Measurements from ENCODE around the gene ORM1.

The ORM1 gene

DNA sequence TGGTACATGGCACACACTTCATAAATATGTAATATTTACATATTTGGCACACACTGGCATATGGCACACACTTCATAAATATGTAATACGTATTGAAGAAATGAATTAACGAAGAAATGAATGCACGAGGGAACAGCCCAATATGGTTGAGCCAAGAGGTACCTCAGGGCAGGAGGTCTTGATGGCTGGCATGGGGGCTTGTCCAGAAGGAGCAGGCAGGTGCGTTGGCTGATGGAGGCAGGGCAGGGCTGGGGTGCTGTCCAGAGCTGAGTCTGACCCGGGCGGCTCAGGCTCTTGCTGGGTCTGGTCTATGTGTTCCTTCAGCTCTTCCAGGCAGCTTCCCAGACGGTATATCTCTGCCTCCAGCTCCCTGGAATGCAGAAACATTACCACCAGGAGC, 38.6 kb downstream of the ORM1 start:
- Histone ChIP-seq H3K27me3 (ENCODE audit: insufficient read depth, low read length) (no peaks in the 10 kb centered on the region), H3K9ac (ENCODE audit: low read length) (no peak overlapping the region), H2AFZ (ENCODE audit: low read length) (no peak overlapping the region), H3K9me3 (ENCODE audit: low read length) (no peaks in the 10 kb centered on the region), H3K4me3 (ENCODE audit: low read depth, low read length, poor library complexity, severe bottlenecking) (no peak overlapping the region), H4K20me1 (ENCODE audit: insufficient read depth, low read length) (no peaks in the 10 kb centered on the region), H3K4me1 (ENCODE audit: insufficient read depth, low read length, severe bottlenecking) (peaks cover 21% of the 10 kb centered on the region), H3K9me2 (ENCODE audit: low read depth, low read length) (no peaks in the 10 kb centered on the region), H3K4me2 (ENCODE audit: low read length) (no peak overlapping the region), H3F3A (ENCODE audit: insufficient read depth, low read length) (peaks cover 3% of the 10 kb centered on the region; the same call in 1 of the 2 replicates), H3K36me3 (ENCODE audit: insufficient read depth, low read length) (peaks cover 91% of the 10 kb centered on the region), H3K79me2 (ENCODE audit: insufficient read depth, low read length) (no peaks in the 10 kb centered on the region), H3K27ac (ENCODE audit: low read depth, low read length, poor library complexity, severe bottlenecking) (no peak overlapping the region)
- TF ChIP-seq, protein P1, sequence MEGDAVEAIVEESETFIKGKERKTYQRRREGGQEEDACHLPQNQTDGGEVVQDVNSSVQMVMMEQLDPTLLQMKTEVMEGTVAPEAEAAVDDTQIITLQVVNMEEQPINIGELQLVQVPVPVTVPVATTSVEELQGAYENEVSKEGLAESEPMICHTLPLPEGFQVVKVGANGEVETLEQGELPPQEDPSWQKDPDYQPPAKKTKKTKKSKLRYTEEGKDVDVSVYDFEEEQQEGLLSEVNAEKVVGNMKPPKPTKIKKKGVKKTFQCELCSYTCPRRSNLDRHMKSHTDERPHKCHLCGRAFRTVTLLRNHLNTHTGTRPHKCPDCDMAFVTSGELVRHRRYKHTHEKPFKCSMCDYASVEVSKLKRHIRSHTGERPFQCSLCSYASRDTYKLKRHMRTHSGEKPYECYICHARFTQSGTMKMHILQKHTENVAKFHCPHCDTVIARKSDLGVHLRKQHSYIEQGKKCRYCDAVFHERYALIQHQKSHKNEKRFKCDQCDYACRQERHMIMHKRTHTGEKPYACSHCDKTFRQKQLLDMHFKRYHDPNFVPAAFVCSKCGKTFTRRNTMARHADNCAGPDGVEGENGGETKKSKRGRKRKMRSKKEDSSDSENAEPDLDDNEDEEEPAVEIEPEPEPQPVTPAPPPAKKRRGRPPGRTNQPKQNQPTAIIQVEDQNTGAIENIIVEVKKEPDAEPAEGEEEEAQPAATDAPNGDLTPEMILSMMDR (IDR thresholded peaks at IDR 0.05; ENCODE audit: low read length): no peak
- no peak for TF ChIP-seq EZH2 (IDR thresholded peaks at IDR 0.05; ENCODE audit: borderline replicate concordance, low read length)

DNA sequence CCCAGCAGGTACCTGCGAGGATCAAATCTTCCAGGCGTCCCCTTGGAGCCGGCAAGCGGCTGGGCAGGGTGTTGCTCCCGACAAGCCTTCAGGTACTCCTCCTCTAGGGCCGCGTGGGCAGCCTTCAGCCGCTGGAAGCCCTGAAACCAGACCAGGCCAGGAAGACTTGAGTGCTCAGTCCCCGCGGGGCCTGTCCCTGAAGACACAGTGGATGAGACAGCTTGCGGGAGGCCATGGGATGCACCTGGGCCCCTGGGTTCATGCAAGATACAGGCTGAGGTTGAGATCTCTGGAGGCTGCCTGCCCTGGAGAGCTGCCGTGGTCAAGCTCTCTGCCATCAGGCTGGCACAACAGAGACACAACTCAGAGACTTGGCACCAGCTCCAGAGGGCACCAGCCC, 39.5 kb downstream of the ORM1 start:
- Histone ChIP-seq H3K4me2 (ENCODE audit: low read length) (no peak overlapping the region), H3K36me3 (ENCODE audit: insufficient read depth, low read length) (peaks cover 87% of the 10 kb centered on the region)

DNA sequence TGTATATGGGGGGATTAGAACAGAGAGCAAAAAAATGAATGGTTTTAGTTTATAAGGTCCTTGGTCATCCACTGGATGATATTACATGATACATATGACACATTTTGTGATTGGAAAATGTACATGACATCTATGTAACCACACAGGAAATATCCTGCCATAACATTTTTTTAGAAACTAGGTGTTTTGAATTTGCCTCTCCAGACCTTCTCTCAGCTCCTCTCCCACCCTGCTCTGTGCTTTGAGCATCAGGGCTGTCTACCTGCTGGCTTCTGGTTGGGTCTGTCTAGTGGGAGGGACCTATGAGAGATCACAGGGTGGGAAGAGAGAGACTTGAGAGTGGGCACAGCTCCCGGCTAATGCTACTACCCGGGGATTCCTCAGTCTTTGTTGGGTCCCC, 40.5 kb downstream of the ORM1 start:
- H2AFZ ChIP-seq (ENCODE audit: low read length): no peak overlapping the region
- H3K79me2 ChIP-seq (ENCODE audit: insufficient read depth, low read length): no peaks in the 10 kb centered on the region
- no peak overlapping the region for H3K9ac ChIP-seq (ENCODE audit: low read length)
- H3K27me3 ChIP-seq (ENCODE audit: insufficient read depth, low read length): no peaks in the 10 kb centered on the region
- TF ChIP-seq, protein P1 (IDR thresholded peaks at IDR 0.05; ENCODE audit: low read length): no peak
- TF ChIP-seq EZH2 (IDR thresholded peaks at IDR 0.05; ENCODE audit: borderline replicate concordance, low read length): no peak
- peaks cover 40% of the 10 kb centered on the region for H3K4me1 ChIP-seq (ENCODE audit: insufficient read depth, low read length, severe bottlenecking)
- no peak overlapping the region for H3K4me2 ChIP-seq (ENCODE audit: low read length)
- H3K9me3 ChIP-seq (ENCODE audit: low read length): no peaks in the 10 kb centered on the region
- no peaks in the 10 kb centered on the region for H3K9me2 ChIP-seq (ENCODE audit: low read depth, low read length)
- H3K36me3 ChIP-seq (ENCODE audit: insufficient read depth, low read length): peaks cover 87% of the 10 kb centered on the region
- peak overlapping the region; percentile 59 for H3K27ac ChIP-seq (ENCODE audit: low read depth, low read length, poor library complexity, severe bottlenecking)
- H4K20me1 ChIP-seq (ENCODE audit: insufficient read depth, low read length): no peaks in the 10 kb centered on the region
- no peak overlapping the region for H3K4me3 ChIP-seq (ENCODE audit: low read depth, low read length, poor library complexity, severe bottlenecking)
- H3F3A ChIP-seq (ENCODE audit: insufficient read depth, low read length): peaks cover 4% of the 10 kb centered on the region; the same call in 1 of the 2 replicates

More for the DNA sequence above, 39.5 kb downstream of the ORM1 start:
- Histone ChIP-seq H3K9me2 (ENCODE audit: low read depth, low read length) (no peaks in the 10 kb centered on the region), H3K79me2 (ENCODE audit: insufficient read depth, low read length) (no peaks in the 10 kb centered on the region), H3K4me1 (ENCODE audit: insufficient read depth, low read length, severe bottlenecking) (peaks cover 30% of the 10 kb centered on the region), H3K27ac (ENCODE audit: low read depth, low read length, poor library complexity, severe bottlenecking) (no peak overlapping the region), H3F3A (ENCODE audit: insufficient read depth, low read length) (peaks cover 4% of the 10 kb centered on the region; the same call in 1 of the 2 replicates), H3K27me3 (ENCODE audit: insufficient read depth, low read length) (no peaks in the 10 kb centered on the region), H3K9me3 (ENCODE audit: low read length) (no peaks in the 10 kb centered on the region), H4K20me1 (ENCODE audit: insufficient read depth, low read length) (no peaks in the 10 kb centered on the region), H3K4me3 (ENCODE audit: low read depth, low read length, poor library complexity, severe bottlenecking) (no peak overlapping the region), H3K9ac (ENCODE audit: low read length) (no peak overlapping the region), H2AFZ (ENCODE audit: low read length) (no peak overlapping the region)
- TF ChIP-seq EZH2 (IDR thresholded peaks at IDR 0.05; ENCODE audit: borderline replicate concordance, low read length): no peak
- TF ChIP-seq, protein P1 (IDR thresholded peaks at IDR 0.05; ENCODE audit: low read length): no peak

Measured in OCI-LY1 (cell line).